Neuron (in vitro differentiated cells): Measurements from ENCODE around the gene TWSG1.
"Not testable (repeated sequence)": the region's sequence is repeated elsewhere in the genome, so short reads cannot be mapped to it uniquely, and the experiment has no call there.

Experiments used
- H2AFZ ChIP-seq: one replicate; pipeline ENCODE4 v1.6.1; 2013; ENCODE audit warnings: low read depth, mild to moderate bottlenecking, inconsistent platforms, low read length, moderate library complexity
- H3K27me3 ChIP-seq: one replicate; pipeline ENCODE4 v1.6.1; 2013; ENCODE audit warnings: low read length; ENCODE audit not compliant: insufficient read depth
- H3K36me3 ChIP-seq: one replicate; pipeline ENCODE4 v1.6.1; 2013; ENCODE audit warnings: low read length; ENCODE audit not compliant: insufficient read depth
- H3K4me1 ChIP-seq: one replicate; pipeline ENCODE4 v1.6.1; 2013; ENCODE audit warnings: low read length; ENCODE audit not compliant: insufficient read depth
- H3K4me3 ChIP-seq: 2 replicates; pipeline ENCODE4 v1.5.1; 2013; ENCODE audit warnings: mild to moderate bottlenecking, low read length, moderate library complexity
- H3K9me3 ChIP-seq: one replicate; pipeline ENCODE4 v1.6.1; 2013; ENCODE audit warnings: low read length

Gene TWSG1

DNA sequence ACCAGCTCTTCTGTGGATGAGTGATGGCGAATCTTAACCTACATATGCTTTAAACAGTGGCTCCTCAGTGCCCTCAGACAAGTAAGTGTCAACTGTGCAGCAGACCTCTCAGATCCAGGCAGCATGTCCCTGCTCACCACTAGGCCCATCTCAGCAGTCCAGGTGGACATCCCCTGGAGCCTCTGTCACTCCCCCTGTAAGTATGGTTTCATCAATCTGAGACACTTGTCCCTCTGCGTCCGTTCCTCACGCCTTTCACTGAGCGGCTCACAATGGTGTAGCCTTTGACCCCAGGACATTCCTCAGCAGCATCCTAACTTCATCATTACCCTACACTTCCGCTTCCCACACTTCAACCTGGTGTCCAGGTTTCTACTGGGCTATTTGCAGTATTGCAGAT is 71.4 kb downstream of the TWSG1 start:
- H3K27me3 ChIP-seq, result no peaks in the 10 kb centered on the region
- no peak overlapping the region for H2AFZ ChIP-seq
- H3K4me3 ChIP-seq, result no peak overlapping the region
- no peaks in the 10 kb centered on the region for H3K4me1 ChIP-seq
- peaks cover 3% of the 10 kb centered on the region for H3K9me3 ChIP-seq
- H3K36me3 ChIP-seq, result peaks cover 7% of the 10 kb centered on the region

DNA sequence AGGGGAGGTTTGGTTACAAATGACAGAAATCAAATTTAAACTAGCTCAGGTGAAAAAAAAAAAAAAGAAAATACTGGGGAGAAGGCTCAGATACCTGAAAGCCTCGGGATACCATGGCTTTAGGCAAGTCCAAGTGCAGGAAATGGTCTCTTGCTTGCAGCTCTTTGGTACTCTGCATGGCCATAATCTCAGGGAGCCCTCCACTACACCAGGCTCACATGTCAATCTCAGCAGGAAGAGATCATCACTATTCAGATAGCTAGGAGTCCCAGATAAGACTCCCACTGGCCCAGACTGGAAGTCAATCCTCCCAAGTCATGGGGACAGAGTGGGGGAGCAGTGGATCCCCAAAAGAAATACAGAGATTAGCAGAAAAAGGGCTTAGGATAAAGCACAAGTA is 75.9 kb downstream of the TWSG1 start:
- H3K4me3 ChIP-seq, result no peak overlapping the region

DNA sequence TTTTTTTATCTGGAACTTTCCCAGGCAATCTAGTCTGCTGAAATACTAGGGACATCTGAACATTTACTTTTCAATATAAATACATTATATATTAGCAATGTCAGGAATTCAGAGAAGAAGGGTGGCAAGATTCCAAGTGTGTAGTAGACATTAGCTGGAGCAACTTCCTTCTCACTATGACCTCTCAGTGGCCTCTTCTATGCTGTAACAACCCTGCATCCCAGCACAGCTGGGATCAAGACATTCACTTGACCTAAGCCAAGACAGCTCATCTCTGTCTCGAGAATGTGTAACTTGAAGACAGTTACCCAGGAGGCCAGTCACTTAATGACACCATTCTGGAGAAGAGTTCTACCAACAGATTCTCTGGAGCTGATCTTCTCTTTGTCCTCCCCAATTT is 79.0 kb downstream of the TWSG1 start:
- Histone ChIP-seq H3K9me3 (no peaks in the 10 kb centered on the region), H3K4me1 (peaks cover 13% of the 10 kb centered on the region), H2AFZ (no peak overlapping the region), H3K36me3 (no peaks in the 10 kb centered on the region), H3K27me3 (no peaks in the 10 kb centered on the region), H3K4me3 (no peak overlapping the region)

More for the DNA sequence above, 75.9 kb downstream of the TWSG1 start:
- H3K36me3 ChIP-seq, result no peaks in the 10 kb centered on the region
- H3K4me1 ChIP-seq, result no peaks in the 10 kb centered on the region
- no peak overlapping the region for H2AFZ ChIP-seq
- no peaks in the 10 kb centered on the region for H3K27me3 ChIP-seq
- H3K9me3 ChIP-seq, result no peaks in the 10 kb centered on the region

DNA sequence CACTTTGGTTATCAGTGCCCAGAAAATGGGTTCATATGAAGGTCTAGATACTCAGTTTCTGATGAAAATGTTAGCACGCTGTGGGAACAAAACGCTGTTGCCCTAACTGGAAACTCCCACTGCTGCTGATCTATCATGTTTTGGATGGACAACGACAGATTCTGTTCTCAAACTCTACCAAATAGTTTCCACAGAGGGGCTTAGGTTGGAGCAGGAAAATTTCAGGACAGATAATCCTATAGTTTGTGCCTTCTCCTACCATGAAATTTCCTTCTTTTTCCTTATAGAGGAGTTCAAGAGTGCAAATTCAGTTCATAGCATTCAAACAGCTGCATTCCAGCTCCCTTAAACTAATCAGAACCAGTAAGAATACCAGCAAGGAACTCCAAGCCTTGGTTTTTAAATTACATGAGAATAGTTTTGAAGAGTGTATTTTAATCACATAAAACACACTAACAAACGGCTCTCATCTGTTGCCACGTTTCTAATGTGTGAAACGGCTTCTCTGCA is 82.0 kb downstream of the TWSG1 start:
- H3K4me1 ChIP-seq, result peaks cover 13% of the 10 kb centered on the region
- H2AFZ ChIP-seq, result peak overlapping the region; percentile 80
- no peaks in the 10 kb centered on the region for H3K27me3 ChIP-seq
- H3K36me3 ChIP-seq, result no peaks in the 10 kb centered on the region
- no peaks in the 10 kb centered on the region for H3K9me3 ChIP-seq
- peak overlapping the region; percentile 5 for H3K4me3 ChIP-seq

DNA sequence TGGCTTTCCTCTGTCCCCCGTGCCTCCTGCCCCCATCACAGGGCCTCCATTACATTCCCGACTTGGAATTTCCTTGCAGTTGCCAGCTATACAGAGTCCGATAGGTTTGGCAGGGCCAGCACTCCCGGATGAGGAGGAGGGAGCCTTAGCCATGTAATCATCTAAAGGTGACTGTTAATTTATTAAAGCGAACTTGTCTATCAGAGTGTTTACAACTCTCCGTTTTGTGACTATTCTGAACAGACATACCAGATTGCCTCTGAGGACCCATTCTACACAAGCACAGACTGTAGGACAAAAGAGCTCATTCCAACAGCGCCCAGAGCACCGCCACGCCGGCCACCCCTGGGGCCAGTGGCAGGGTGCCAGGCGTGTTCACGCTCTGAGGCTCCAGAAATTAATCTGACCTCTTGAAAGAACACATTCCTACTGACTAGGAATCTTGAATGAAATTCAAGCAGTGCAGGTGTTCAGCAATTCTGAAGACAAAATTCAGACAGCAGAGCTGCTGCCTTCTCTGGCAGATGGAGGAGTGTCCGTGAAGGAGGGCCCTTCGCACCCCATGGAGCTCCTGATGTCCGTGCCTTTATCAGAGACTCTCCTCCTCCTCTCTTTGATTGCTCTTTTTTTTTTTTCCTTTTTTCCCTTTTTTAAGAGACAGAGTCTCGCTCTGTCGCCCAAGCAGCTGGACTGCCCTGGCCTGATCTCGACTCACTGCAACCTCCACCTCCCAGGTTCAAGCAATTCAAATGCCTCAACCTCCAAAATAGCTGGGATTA is 82.7 kb downstream of the TWSG1 start:
- Histone ChIP-seq H3K36me3 (no peaks in the 10 kb centered on the region), H3K4me1 (peaks cover 13% of the 10 kb centered on the region), H3K4me3 (peak overlapping the region; percentile 5), H3K27me3 (no peaks in the 10 kb centered on the region), H2AFZ (peak overlapping the region; percentile 80), H3K9me3 (no peaks in the 10 kb centered on the region)

DNA sequence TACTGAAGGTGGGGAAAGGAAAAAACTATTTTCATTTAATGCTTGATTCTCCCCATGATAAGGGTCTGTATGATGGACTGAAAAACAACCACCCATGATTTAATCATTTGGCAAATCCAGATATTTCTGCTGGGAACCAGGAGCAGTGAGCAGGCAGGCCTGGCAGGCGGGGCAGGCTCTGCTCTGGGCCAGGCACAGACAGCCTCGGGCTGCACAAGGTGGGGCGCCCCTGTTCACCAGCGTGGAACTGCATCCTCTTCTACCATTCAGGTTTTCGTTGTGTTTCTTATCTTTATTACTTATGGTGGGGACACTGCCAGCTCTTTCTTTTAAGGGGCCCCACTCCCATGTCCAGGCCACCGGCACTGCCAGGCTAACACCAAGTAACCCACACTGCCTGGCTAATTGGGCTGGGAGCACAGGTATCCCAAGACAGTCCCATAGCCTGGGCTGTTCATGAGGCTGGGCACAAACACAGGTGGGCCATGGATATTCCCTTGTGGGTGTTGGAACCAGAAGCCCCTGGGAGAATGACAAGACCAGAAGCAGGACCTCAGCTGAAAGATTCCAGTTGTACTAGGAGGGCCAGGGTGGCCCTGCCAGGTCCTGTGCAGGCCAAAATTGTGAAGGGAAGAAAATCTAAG is 83.6 kb downstream of the TWSG1 start:
- Histone ChIP-seq H3K4me1 (peaks cover 13% of the 10 kb centered on the region), H2AFZ (no peak overlapping the region), H3K9me3 (no peaks in the 10 kb centered on the region), H3K27me3 (no peaks in the 10 kb centered on the region), H3K4me3 (no peak overlapping the region), H3K36me3 (no peaks in the 10 kb centered on the region)

DNA sequence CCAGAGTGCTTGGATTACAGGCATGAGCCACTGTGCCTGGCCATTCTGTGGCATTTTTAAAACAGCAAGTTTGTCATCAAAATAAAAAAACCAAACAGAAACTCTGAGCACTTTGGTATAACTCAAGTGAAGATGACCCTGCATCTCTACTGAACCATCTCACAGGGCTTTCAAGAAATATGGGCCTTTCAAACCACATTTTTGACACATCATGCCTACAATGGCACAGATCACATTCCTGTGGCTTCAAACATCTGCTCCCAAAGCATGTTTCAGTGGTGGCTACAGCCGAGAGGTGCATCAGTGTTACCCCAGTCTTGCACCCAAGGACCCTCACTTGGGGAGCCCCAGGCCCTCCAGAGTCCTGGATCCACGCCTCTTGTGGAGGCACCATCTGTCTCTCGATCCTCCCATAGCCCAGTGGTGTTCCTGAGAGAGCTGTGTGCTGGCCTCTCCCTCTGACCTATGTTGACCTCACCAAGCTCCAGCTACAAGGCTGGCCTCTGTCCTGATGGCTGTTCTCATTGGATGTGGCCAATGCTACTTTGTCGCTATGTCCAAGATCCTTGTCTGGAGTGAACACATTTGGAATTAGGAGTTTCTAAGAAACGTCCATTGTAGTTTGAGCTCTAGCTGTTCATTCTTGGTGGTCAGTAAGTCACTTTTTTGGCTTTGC is 85.5 kb downstream of the TWSG1 start:
- H3K4me1 ChIP-seq, result peaks cover 13% of the 10 kb centered on the region
- H2AFZ ChIP-seq, result no peak overlapping the region
- H3K9me3 ChIP-seq, result no peaks in the 10 kb centered on the region
- H3K36me3 ChIP-seq, result no peaks in the 10 kb centered on the region
- H3K27me3 ChIP-seq, result no peaks in the 10 kb centered on the region
- H3K4me3 ChIP-seq, result no peak overlapping the region

DNA sequence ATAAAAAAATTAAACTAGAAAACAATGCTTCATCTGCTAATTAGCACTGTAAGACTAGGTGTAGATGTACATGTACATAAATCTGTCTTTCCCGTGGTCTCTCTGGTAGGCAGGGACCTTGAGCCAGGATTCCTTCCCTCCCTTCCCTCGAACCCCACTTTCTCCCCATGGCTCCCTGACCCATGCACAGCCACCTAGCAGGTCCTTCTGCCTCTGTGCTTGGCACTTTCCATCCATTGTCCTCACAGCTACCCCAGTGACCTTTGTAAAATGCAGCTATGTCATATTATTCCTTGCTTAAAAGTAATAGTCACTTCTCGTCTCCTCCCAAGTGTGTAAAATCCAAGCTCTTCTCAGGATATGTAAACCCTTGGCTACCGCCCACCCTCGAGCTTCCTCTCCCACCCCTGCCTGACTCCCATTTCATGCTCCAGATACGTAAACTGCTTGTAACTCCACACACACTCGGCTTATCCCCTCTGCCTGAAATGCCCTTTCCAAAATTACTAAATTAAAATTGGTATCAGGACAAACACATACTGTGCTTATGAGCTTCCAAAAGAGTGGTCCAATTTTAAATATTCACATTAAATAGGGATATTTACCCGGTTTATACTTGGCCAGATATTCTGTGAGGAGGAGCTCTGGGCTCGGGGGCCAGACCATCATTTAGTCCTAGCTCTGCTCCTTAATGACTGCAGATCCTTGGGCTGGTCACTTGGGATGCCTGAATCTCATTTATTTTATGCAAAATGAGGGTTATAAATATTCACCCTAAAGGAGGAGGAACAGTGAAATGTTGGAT is 86.7 kb downstream of the TWSG1 start:
- H3K4me1 ChIP-seq, result peaks cover 13% of the 10 kb centered on the region
- no peaks in the 10 kb centered on the region for H3K36me3 ChIP-seq
- no peaks in the 10 kb centered on the region for H3K9me3 ChIP-seq
- no peaks in the 10 kb centered on the region for H3K27me3 ChIP-seq
- no peak overlapping the region for H2AFZ ChIP-seq
- no peak overlapping the region for H3K4me3 ChIP-seq

DNA sequence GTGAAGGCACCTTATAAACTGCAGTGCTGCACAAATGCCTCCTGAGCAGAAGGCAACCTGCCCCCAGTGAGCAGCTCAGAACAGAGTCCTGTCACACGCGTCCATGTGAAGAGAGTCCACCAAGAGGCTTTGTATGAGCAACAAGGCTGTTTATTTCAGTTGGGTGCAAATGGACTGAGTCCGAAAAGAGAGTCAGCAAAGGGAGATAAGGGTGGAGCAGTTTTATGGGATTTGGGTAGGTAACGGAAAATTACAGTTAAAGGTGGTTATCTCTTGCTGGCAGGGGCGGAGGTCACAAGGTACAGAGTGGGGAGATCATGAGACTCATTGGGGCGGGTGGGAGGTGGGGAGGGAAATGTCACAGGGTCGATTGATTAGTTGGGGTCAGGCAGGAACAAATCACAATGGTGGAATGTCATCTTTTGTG is 87.3 kb downstream of the TWSG1 start:
- H2AFZ ChIP-seq, result no peak overlapping the region
- H3K4me1 ChIP-seq, result peaks cover 7% of the 10 kb centered on the region
- no peaks in the 10 kb centered on the region for H3K36me3 ChIP-seq
- no peaks in the 10 kb centered on the region for H3K9me3 ChIP-seq
- H3K4me3 ChIP-seq, result no peak overlapping the region
- H3K27me3 ChIP-seq, result no peaks in the 10 kb centered on the region

DNA sequence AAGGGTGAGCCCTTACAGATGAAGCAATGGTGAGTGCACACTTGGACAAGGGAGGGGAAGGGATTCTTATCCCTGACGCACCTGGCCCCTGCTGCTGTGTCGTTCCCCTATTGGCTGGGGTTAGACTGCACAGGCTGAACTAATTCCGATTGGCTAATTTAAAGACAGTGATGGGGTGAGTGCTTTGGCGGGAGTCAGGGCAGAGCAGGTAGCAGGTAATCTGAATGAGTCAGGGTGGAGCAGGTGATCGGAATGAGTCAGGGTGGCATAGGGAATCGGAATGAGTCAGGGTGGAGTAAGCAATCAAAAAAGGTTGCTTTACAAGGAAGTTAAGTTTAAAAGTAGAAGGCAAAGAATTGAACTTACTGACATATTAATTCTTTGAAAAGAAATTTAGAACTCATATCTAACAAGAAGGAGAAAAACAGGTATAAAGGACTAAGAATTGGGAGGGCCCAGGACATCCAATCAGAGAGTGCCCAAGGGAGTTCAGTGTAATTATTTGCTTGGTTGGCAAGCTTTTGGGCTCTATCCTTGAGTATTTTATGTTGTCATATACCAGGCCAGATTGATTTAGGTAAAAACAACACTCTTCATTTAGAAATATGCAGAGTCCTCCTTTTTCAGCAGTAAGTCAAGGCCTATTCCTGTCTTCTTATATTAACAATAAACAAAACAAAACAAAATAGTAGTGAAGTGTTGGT is 88.4 kb downstream of the TWSG1 start:
- Histone ChIP-seq H2AFZ (no peak overlapping the region), H3K27me3 (no peaks in the 10 kb centered on the region), H3K36me3 (no peaks in the 10 kb centered on the region), H3K9me3 (no peaks in the 10 kb centered on the region), H3K4me1 (no peaks in the 10 kb centered on the region), H3K4me3 (no peak overlapping the region)

DNA sequence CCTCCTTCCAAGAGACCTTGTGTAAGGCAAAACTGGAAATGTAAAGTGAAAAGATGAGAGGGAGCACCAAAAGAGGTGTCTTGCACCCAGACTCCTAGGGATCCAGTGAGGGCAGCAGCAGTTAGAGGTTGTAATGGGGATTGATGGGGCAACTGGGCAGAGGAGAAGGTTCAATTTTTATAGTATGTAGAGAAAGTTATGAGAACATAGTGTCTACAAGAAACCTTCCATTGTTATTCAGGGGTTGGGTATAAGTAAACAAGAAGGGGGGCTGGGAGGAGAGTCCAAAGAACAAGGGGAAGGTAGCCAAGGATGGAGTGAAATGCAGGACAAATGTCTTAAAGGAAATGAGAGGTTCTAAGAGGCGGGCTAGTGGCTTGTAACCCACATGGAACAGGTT is 89.1 kb downstream of the TWSG1 start:
- H3K4me3 ChIP-seq, H3K9me3 ChIP-seq, H3K4me1 ChIP-seq, H3K36me3 ChIP-seq, H2AFZ ChIP-seq, H3K27me3 ChIP-seq: not testable (repeated sequence)

DNA sequence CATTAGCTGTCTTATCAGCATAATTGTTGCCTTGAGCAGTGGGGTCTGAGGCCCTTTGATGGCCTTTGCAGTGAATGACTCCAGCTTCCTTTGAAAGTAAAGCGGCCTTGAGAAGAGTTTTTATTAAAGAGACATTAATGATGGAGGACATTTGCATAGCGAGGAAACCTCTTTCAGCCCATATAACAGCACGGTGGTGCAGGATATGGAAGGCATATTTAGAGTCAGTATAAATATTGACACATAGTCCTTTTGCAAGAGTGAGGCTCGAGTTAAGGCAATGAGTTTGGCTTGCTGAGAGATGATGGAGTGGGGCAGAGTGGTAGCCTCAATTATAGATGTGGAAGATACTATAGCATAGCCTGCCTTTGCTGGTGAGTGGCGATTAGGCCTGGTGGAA is 89.7 kb downstream of the TWSG1 start:
- H3K27me3 ChIP-seq, H3K36me3 ChIP-seq, H3K4me3 ChIP-seq, H3K4me1 ChIP-seq, H3K9me3 ChIP-seq, H2AFZ ChIP-seq: not testable (repeated sequence)
